ENCODE measurements around the gene ANKRD49. TPM values are rescaled to one million over a fixed set of nuclear protein-coding genes. Genes with fewer than 3 reads are reported as not detected.

Gene ANKRD49
- total RNA-seq, 2 donors from 2014 or later, result 11.2 to 14.4 TPM

DNA sequence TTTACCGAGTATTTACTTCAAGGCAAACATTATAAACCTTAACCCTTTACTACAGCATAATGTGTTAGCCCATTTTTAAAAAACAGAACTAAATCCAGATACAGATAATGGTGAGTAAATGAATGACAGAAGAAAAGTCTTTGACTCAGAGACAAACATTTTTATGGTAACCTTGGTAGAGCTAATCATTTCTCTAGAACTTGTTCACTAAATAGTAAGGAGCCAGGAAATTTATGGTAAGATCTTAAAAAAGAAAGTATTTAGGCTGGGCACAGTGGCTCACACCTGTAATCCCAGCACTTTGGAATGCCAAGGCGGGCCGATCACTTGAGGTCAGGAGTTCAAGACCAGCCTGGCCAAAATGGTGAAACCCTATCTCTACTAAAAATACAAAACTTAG, 38.4 kb downstream of the ANKRD49 start:
- no peaks in the 10 kb centered on the region for H3K4me1 Mint-ChIP-seq
- TF ChIP-seq CTCF (conservative IDR thresholded peaks at IDR 0.05), result no peak
- H3K27ac Mint-ChIP-seq, result no peak overlapping the region
- Histone ChIP-seq H3K9me3 (ENCODE audit: control insufficient read depth, low read length) (no peaks in the 10 kb centered on the region), H3K36me3 (ENCODE audit: control insufficient read depth, insufficient read depth, low read length) (no peaks in the 10 kb centered on the region), H3K4me3 (ENCODE audit: low read length) (no peak overlapping the region), H3K27ac (ENCODE audit: low read depth, low read length) (no peak overlapping the region), H3K4me1 (ENCODE audit: control insufficient read depth, insufficient read depth, low read length) (no peaks in the 10 kb centered on the region), H3K27me3 (ENCODE audit: control insufficient read depth, insufficient read depth, low read length, poor library complexity, severe bottlenecking) (peaks cover 8% of the 10 kb centered on the region), H3K9ac (ENCODE audit: extremely low read depth, low read length, poor library complexity, severe bottlenecking) (no peak overlapping the region)
- 98 to 100% methylated on average over 1 to 2 of the region's 3 CpGs for WGBS, 2 experiments (ENCODE audit: insufficient coverage in 1 of 2, insufficient read length in 1 of 2)
- no peaks in the 10 kb centered on the region for H3K36me3 Mint-ChIP-seq (ENCODE audit: low read depth)
- no peak overlapping the region for H3K4me3 Mint-ChIP-seq
- H3K27me3 Mint-ChIP-seq (ENCODE audit: insufficient read depth), result peaks cover 20% of the 10 kb centered on the region
- no peak for DNase-seq
- H3K9me3 Mint-ChIP-seq, result no peaks in the 10 kb centered on the region

- Histone ChIP-seq H3K36me3 (ENCODE audit: control insufficient read depth, insufficient read depth, low read length) (no peaks in the 10 kb centered on the region), H3K9me3 (ENCODE audit: control insufficient read depth, low read length) (no peaks in the 10 kb centered on the region), H3K4me1 (ENCODE audit: control insufficient read depth, insufficient read depth, low read length) (no peaks in the 10 kb centered on the region), H3K27me3 (ENCODE audit: control insufficient read depth, insufficient read depth, low read length, poor library complexity, severe bottlenecking) (peaks cover 4% of the 10 kb centered on the region), H3K27ac (ENCODE audit: low read depth, low read length) (no peak overlapping the region), H3K4me3 (ENCODE audit: low read length) (no peak overlapping the region), H3K9ac (ENCODE audit: extremely low read depth, low read length, poor library complexity, severe bottlenecking) (no peak overlapping the region)
- no peak for DNase-seq
- 100% methylated on average over 1 of the region's 1 CpG; no CpG with 5 or more reads in 1 of the 2 experiments for WGBS, 2 experiments (ENCODE audit: insufficient coverage in 1 of 2, insufficient read length in 1 of 2)
- H3K27me3 Mint-ChIP-seq (ENCODE audit: insufficient read depth), result peaks cover 13% of the 10 kb centered on the region
- no peaks in the 10 kb centered on the region for H3K4me1 Mint-ChIP-seq
- no peaks in the 10 kb centered on the region for H3K36me3 Mint-ChIP-seq (ENCODE audit: low read depth)
- H3K27ac Mint-ChIP-seq, result no peak overlapping the region
- H3K4me3 Mint-ChIP-seq, result no peak overlapping the region
- H3K9me3 Mint-ChIP-seq, result no peaks in the 10 kb centered on the region
- TF ChIP-seq CTCF (conservative IDR thresholded peaks at IDR 0.05), result no peak
These were observed 39.4 kb downstream of the ANKRD49 start for GRCh38 chr11:94533206-94533605.

DNA sequence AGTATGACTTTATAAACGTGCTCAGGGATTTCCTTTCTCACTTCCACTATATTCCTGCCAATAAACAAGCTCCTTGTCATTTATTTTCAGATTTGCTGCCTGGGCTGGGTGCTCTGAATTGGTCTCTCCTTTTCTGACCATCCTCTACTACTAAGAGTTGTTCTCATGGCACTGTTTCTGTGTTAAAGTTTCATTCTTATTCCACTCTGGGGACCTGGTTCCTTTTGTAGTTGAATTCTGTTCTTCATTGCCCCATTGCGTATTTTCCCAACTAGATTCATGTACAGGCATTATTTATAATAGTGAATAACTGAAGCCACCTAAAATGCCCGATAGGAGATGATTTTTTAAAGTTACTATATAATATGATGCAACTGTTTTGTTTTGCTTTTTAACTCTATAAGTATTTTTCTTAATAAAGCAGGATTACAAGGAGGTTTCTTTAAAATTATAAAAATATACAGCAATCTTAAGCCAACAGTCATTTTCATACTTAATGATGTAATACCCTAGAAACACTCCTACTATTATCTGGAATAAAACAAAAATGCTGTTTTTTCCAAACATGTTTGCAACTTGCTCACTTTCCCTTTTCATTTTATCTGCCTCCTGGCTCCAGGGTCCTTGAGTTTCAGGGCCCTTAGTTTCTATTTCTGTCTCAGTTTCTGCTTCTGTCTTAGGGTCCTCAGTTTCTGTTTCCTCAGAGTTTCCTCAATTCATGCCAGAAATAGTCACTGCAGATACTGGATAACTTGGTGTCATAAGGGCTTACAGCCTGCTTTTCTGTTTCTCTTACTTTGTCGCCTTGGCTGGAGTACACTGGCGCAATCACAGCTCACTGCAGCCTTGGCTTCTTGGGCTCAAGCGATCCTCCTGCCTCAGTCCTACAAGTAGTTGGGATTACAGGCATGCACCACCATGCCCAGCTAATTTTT, 40.2 kb downstream of the ANKRD49 start:
- H3K27ac ChIP-seq (ENCODE audit: low read depth, low read length), result no peak overlapping the region
- no peak overlapping the region for H3K4me3 ChIP-seq (ENCODE audit: low read length)
- WGBS, 2 experiments (ENCODE audit: insufficient coverage in 1 of 2, insufficient read length in 1 of 2), result 90% methylated on average over 3 to 6 of the region's 6 CpGs
- no peaks in the 10 kb centered on the region for H3K4me1 ChIP-seq (ENCODE audit: control insufficient read depth, insufficient read depth, low read length)
- H3K9me3 ChIP-seq (ENCODE audit: control insufficient read depth, low read length), result no peaks in the 10 kb centered on the region
- H3K27me3 ChIP-seq (ENCODE audit: control insufficient read depth, insufficient read depth, low read length, poor library complexity, severe bottlenecking), result no peaks in the 10 kb centered on the region
- H3K27me3 Mint-ChIP-seq (ENCODE audit: insufficient read depth), result peaks cover 9% of the 10 kb centered on the region
- H3K4me1 Mint-ChIP-seq, result no peaks in the 10 kb centered on the region
- no peaks in the 10 kb centered on the region for H3K36me3 ChIP-seq (ENCODE audit: control insufficient read depth, insufficient read depth, low read length)
- H3K9me3 Mint-ChIP-seq, result no peaks in the 10 kb centered on the region
- DNase-seq, result no peak
- TF ChIP-seq CTCF (conservative IDR thresholded peaks at IDR 0.05), result no peak
- H3K27ac Mint-ChIP-seq, result no peak overlapping the region
- no peak overlapping the region for H3K9ac ChIP-seq (ENCODE audit: extremely low read depth, low read length, poor library complexity, severe bottlenecking)
- H3K36me3 Mint-ChIP-seq (ENCODE audit: low read depth), result no peaks in the 10 kb centered on the region
- no peak overlapping the region for H3K4me3 Mint-ChIP-seq
